Prostate gland (tissue), 2 donors: Measurements from ENCODE around the gene LAX1. TPM values are rescaled to one million over a fixed set of nuclear protein-coding genes. Genes with fewer than 3 reads are reported as not detected.
"Not testable (repeated sequence)": the region's sequence is repeated elsewhere in the genome, so short reads cannot be mapped to it uniquely, and the experiment has no call there.

Experiments
- DNase-seq: peaks from one replicate; pipeline ENCODE4 v3.0.0-alpha.2; 2019; ENCODE audit warnings: low spot score
- H3K27ac ChIP-seq, 2 donors: fragments of 200-600 bp; sonication (generic); 2 replicates each; pipeline ENCODE4 v1.5.1; 2017 to 2019
- H3K27me3 ChIP-seq: fragments of 200-600 bp; sonication (generic); replicated peaks from 2 replicates; pipeline ENCODE4 v1.5.1; 2019; ENCODE audit not compliant: insufficient read depth
- H3K36me3 ChIP-seq, 2 donors: fragments of 200-600 bp; sonication (generic); 1 replicate in 1 of 2; 2 replicates in 1 of 2; pipeline versions ENCODE4 v1.5.1 to v1.8.1; 2017 to 2019
- H3K4me1 ChIP-seq: fragments of 200-600 bp; sonication (generic); replicated peaks from 2 replicates; pipeline ENCODE4 v1.5.1; 2019
- H3K4me3 ChIP-seq, 2 donors: fragments of 200-600 bp; sonication (generic); 2 replicates each; pipeline ENCODE4 v1.5.1; 2017 to 2019
- H3K9me3 ChIP-seq: fragments of 200-600 bp; sonication (generic); 2 replicates; pipeline ENCODE4 v1.5.1; 2017
- CTCF ChIP-seq, 4 experiments: fragments of 200-600 bp in 2 of 4; fragments of 450-650 bp in 2 of 4; sonication (generic) in 2 of 4; IDR thresholded peaks; 1 replicate in 3 of 4; 2 replicates in 1 of 4; pipeline ENCODE4 v1.5.1; 2016 to 2019; ENCODE audit warnings: antibody characterized with exemption in 4 of 4, mild to moderate bottlenecking in 2 of 4, moderate library complexity in 2 of 4
- POLR2A ChIP-seq: fragments of 450-650 bp; IDR thresholded peaks from one replicate; pipeline ENCODE4 v1.6.1; 2016; ENCODE audit warnings: antibody characterized with exemption, mild to moderate bottlenecking
- POLR2AphosphoS5 ChIP-seq: sonication (generic); formaldehyde crosslinking; IDR thresholded peaks from one replicate; pipeline ENCODE4 v1.6.1; 2017; ENCODE audit warnings: antibody characterized with exemption
- WGBS: methylation state at CpG from one replicate; pipeline ENCODE4 v1.1.5; 2018; 5-methylcytosine and 5-hydroxymethylcytosine counted together
- intact Hi-C: fragments of 100-400 bp; cut with DNase I; formaldehyde crosslinking; loops from one replicate; pipeline ENCODE4 v1.14.2; 2022
- total RNA-seq, 2 donors: library from RNA; depleted of rRNA; stranded (reverse); fragments of >200 nt; gene quantifications; one replicate each; pipeline ENCODE4 v1.1.0, GENCODE V29; 2016

The LAX1 gene
- total RNA-seq, 2 donors from 2014 or later: 0.05 to 0.40 TPM

- Histone ChIP-seq H3K9me3 (no peaks in the 10 kb centered on the region), H3K4me1 (no peaks in the 10 kb centered on the region), H3K27me3 (no peaks in the 10 kb centered on the region), H3K36me3 (no peaks in the 10 kb centered on the region), H3K4me3 (no peak overlapping the region), H3K27ac (no peak overlapping the region)
- intact Hi-C loops: no loop called here
- TF ChIP-seq POLR2AphosphoS5 (no peak), POLR2A (no peak), CTCF (IDR thresholded peaks at IDR 0.05) (no peak)
- WGBS: 96% methylated on average over 3 of the region's 3 CpGs
- DNase-seq: no peak
These were observed 4.5 kb upstream of the LAX1 start for GRCh38 chr1:203760506-203760905.

DNA sequence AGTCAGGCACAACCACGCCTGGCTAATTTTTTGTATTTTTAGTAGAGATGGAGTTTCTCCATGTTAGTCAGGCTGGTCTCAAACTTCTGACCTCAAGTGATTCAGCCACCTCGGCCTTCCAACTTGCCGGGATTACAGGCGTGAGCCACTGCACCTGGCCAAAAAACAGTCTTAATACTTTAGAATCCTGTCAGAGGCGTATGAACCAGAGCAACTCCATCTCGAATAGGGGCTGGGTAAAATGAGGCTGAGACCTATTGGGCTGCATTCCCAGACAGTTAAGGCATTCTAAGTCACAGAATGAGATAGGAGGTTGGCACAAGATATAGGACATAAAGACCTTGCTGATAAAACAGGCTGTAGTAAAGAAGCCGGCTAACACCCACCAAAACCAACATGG lies 3.0 kb upstream of the LAX1 start:
- 88% methylated on average over 7 of the region's 7 CpGs for WGBS
- H3K4me1 ChIP-seq, intact Hi-C loops, DNase-seq, H3K27me3 ChIP-seq, H3K4me3 ChIP-seq, H3K36me3 ChIP-seq, H3K9me3 ChIP-seq, H3K27ac ChIP-seq: not testable (repeated sequence)

- H3K36me3 ChIP-seq: no peaks in the 10 kb centered on the region
- no peak for TF ChIP-seq POLR2AphosphoS5
- no peak for TF ChIP-seq CTCF (IDR thresholded peaks at IDR 0.05)
- no peak for TF ChIP-seq POLR2A
- no peak overlapping the region for H3K27ac ChIP-seq
- 95% methylated on average over 1 of the region's 1 CpG for WGBS
- no peaks in the 10 kb centered on the region for H3K9me3 ChIP-seq
- no peaks in the 10 kb centered on the region for H3K27me3 ChIP-seq
- H3K4me1 ChIP-seq: no peaks in the 10 kb centered on the region
- no peak overlapping the region for H3K4me3 ChIP-seq
- DNase-seq: no peak
- intact Hi-C loops: no loop called here
These were observed 1.5 kb upstream of the LAX1 start for GRCh38 chr1:203763505-203763904.

GRCh38 chr1:203764105-203765028 lies 616 bp upstream of the LAX1 start:
- intact Hi-C loops: no loop called here
- no peak overlapping the region for H3K27ac ChIP-seq
- H3K4me1 ChIP-seq: no peaks in the 10 kb centered on the region
- no peaks in the 10 kb centered on the region for H3K9me3 ChIP-seq
- H3K4me3 ChIP-seq: no peak overlapping the region
- H3K36me3 ChIP-seq: no peaks in the 10 kb centered on the region
- no peak for TF ChIP-seq POLR2A
- TF ChIP-seq POLR2AphosphoS5: no peak
- no peak for TF ChIP-seq CTCF (IDR thresholded peaks at IDR 0.05)
- no peak for DNase-seq
- 90% methylated on average over 3 of the region's 3 CpGs for WGBS
- H3K27me3 ChIP-seq: no peaks in the 10 kb centered on the region

DNA sequence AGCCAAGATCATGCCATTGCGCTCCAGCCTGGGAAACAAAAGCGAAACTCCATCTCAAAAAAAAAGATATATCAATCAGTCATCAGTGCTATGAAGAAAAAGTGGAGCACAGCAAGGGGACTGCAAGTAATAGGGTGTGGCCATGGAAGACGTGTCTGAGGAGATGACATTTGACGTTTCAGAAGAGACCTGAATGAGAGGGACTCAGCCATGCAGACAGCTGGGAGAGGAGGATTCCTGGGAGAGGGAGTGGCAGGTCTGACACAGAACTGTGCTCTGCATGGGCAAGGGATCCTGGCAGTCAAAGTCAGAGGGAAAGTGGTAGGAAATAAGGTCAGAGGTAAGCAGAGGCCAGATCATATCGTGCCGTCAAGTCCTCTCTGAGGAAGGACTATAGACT lies 3.3 kb downstream of the LAX1 start:
- H3K36me3 ChIP-seq: no peaks in the 10 kb centered on the region
- TF ChIP-seq CTCF (IDR thresholded peaks at IDR 0.05): no peak
- TF ChIP-seq POLR2AphosphoS5: no peak
- TF ChIP-seq POLR2A: no peak
- no peaks in the 10 kb centered on the region for H3K9me3 ChIP-seq
- no peak overlapping the region for H3K4me3 ChIP-seq
- no peak overlapping the region for H3K27ac ChIP-seq
- H3K4me1 ChIP-seq: no peaks in the 10 kb centered on the region
- 78% methylated on average over 6 of the region's 6 CpGs for WGBS
- intact Hi-C loops: no loop called here
- DNase-seq: no peak
- no peaks in the 10 kb centered on the region for H3K27me3 ChIP-seq
